Ramos (cell line): ENCODE measurements around the gene CEP55.
"Not testable (repeated sequence)": the region's sequence is repeated elsewhere in the genome, so short reads cannot be mapped to it uniquely, and the experiment has no call there.

Source experiments
- in situ Hi-C: fragments of 300-500 bp; cut with MboI; formaldehyde crosslinking; loops from one replicate; pipeline ENCODE4 v1.14.3; 2022; ENCODE audit warnings: low sequenced_read_pairs; ENCODE audit not compliant: unreplicated experiment

CEP55 gene

DNA sequence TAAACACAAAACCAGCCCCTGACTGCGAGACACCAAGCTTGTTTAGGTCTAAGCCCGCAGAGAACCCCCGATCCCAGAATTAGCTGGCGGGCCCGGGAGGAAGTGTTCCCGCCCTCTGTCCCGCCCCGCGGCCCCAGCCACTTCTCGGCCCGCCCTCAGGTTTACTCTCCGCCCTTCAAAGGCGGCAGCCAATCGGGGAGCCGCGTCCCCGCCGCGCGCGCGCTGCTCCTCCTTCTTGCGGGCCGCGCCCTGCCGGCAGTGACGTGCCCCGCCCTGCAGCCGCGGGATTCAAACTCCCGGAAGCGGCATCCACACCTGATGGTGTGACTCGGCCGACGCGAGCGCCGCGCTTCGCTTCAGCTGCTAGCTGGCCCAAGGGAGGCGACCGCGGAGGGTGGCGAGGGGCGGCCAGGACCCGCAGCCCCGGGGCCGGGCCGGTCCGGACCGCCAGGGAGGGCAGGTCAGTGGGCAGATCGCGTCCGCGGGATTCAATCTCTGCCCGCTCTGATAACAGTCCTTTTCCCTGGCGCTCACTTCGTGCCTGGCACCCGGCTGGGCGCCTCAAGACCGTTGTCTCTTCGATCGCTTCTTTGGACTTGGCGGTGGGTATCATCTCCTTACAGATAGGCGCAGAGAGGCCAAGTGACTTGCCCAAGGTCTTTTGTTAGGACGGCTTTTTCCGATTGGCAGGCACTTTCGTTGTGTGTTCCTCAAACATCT, at the start of gene CEP55:
Gene CEP55, plus strand, starts transcription at position 291 of the 720 bp plus-strand sequence. CDS start 3,440 bp downstream, outside the sequence.
- in situ Hi-C loops: no loop called here

DNA sequence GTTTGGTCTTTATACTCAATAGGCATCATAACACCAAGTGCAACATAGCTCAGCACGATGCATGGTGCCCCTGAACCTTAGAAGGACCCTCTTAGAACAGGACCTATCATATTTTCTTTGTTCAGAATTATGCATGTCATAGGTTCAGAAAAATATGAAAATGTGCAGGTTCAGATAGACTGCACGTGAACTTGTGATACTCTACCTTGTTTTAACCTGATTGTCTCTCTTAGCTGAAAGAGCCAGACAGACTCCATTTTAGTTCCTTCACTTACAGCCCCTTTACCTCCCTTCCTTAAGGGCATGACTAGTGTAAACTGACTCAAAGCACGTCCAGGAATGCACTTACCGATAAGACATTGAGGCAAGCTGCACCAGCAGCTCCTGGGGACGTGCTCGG, 49.4 kb upstream of the CEP55 start:
- in situ Hi-C loops: no loop called here

DNA sequence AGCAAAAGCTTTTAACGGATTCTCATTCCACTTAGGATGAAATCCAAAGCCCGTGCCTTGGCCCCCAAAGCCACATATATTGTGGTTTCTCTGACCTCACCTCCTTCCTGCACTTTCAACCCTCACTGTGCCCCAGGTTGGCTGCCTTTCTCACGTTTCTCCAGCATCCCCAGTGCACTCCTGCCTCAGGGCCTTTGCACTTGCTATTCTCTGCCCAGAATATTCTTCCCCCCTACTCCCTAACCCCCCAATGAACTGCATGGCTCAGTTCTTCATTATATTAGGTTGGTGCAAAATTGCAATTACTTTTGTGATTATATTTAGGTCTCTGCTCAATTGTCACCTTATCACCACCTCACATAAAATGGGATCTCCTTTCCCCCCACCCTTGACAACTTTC, 48.4 kb upstream of the CEP55 start:
- in situ Hi-C loops: no loop called here

DNA sequence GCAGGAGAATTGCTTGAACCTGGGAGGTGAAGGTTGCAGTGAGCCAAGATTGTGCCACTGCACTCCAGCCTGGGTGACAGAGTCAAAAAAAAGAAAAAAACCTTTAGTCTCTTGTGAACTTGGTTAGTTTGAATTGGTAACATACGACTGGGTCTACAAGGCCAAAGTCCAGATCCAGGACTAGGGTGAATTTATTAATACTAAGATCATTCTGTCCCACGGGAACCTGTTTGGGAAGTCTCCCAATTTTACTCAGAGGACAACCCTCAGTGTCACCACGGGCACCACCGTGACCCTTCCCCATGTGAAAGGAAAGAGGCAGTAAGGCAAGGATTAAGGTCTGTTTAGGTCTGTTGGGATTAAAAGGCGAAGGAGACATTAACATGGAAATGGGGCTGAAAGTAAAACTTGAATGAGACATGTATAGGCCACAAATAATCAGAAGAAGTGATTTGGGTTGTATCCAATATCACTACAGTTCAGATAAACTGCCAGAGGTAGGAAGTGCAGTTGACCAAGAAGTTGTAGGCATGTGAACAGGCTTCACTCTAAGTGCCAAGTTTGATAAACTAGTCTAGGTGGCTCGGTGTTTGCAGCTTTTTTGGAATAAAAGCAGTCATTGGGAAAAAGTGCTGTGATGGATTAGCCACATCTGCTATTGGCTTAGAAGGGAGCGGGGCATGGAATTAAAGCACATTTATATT, 45.0 kb upstream of the CEP55 start:
- in situ Hi-C loops: no loop called here

DNA sequence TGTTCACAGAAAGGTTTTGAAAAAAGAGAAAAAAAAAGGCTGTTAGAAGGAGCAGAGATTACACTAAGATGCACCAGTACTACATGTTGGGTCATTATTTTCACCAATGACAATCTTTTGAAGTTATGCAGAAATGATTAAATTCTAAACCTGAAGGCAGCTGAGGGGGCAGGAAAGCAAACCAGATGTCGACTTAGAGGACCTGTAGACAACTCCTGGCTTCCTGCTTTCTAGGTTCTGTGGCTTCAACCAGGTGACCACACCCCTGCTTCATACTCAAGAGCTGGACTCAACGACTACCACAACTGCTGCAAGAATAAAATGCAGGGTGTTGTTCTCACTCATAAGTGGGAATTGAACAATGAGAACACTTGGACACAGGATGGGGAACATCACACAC, 44.3 kb upstream of the CEP55 start:
- in situ Hi-C loops: no loop called here

DNA sequence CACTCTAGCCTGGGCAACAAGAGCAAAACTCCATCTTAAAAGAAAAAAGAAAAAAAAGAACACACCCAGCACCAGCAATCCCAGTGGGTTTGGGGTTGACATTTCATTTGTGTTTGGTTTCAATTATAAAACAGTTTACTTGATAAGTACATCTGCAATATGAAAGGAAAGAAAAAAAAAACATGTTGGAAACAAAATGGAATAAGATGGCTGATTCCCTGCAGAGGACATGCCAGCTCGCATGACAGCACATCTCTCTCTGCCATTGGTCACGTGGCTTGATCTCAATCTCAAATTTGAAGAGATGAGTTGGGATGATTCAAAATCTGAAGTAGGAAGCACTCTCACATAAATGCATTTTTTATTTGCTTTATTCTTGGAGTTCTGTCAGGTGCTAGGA, 42.3 kb upstream of the CEP55 start:
- in situ Hi-C loops: no loop called here

DNA sequence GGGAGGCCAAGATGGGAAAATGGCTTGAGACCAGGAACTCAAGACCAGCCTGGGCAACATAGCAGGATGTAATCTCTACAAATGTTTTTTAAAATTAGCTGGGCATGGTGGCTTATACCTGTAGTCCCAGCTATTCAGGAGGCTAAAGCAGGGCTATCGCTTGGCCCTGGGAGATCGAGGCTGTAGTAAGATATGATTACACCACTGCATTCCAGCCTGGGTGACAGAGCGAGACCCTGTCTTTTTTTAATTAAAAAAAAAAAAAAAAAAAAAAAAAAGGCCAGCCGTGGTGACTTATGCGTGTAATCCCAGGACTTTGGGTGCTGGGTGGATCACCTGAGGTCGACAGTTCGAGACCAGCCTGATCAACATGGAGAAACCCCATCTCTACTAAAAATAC, 41.7 kb upstream of the CEP55 start:
- in situ Hi-C loops: no loop called here

DNA sequence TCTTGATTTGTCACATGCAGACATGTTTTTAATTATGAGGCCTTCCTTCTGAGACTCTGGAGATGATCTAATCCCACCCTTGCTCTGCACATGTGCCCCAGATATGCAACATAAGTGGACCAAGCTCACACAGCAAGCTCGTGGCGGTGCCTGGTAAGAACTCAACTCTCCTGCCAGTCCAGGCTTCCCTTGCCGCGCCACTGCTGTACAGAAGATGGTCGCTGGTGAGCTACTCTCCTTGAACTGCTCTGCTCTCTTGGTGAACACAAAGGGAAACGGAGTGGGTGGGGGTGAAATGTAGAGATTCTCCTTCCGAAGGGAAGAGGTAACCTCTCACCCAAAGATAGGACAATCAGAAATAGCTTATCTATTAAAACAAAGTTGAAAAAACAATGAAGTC, 39.9 kb upstream of the CEP55 start:
- in situ Hi-C loops: no loop called here

DNA sequence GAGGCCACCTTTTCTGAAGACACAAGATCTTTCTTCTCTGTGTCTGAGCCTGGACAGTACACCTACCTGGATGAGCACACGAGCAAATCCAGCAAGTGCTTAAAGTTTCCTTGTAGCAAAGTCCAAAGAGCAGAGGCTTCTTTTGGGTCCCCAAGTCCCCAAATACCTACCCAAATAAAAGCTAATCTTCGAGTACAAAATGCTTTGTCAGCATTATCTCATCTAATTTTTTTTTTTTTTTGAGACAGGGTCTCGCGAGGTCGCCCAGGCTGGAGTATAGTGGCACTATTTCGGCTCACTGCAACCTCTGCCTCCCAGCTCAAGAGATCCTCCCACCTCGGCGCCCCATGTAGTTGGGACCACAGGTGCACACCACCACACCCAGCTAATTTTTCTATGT, 38.9 kb upstream of the CEP55 start:
- in situ Hi-C loops: no loop called here

DNA sequence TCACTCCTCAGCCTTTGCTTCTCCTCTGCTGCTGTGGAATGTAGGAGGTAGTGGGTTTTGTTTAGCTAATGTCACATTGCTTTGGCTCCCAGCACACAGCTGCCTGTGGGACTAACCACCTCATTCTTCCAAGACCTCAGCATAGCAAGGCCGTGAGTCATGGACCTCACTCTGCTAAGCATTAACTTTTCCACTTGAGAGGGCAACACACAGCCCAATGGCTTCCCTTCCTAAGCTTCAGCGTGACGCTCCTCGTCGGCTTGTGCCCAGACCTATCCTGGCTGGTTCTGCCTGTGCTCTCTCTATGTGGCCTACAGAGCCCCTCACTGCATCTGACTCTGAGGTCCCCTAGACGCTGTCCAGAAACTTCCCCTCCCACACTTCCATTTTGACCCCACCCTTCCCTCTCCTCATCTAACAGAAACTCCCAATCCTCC, 37.6 kb upstream of the CEP55 start:
- in situ Hi-C loops: no loop called here

DNA sequence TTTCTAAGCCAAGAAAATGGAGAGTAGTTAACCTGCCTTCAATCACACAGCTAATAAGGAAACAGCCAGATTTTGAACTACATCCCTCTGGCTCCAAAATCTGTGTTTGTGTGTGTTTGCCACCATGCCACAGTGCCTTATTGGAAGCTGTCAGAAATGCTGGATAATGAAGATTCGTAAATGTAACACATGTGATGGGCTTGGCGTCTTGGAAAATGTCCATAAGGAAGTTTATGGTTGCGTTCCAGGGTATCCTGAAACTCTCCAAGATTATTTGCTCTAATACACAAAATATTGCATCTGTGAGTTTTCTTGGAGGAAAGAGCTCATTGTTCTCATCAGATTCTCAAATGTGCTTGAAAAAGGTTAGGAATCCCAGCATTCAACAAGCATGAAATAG, 36.9 kb upstream of the CEP55 start:
- in situ Hi-C loops: no loop called here

DNA sequence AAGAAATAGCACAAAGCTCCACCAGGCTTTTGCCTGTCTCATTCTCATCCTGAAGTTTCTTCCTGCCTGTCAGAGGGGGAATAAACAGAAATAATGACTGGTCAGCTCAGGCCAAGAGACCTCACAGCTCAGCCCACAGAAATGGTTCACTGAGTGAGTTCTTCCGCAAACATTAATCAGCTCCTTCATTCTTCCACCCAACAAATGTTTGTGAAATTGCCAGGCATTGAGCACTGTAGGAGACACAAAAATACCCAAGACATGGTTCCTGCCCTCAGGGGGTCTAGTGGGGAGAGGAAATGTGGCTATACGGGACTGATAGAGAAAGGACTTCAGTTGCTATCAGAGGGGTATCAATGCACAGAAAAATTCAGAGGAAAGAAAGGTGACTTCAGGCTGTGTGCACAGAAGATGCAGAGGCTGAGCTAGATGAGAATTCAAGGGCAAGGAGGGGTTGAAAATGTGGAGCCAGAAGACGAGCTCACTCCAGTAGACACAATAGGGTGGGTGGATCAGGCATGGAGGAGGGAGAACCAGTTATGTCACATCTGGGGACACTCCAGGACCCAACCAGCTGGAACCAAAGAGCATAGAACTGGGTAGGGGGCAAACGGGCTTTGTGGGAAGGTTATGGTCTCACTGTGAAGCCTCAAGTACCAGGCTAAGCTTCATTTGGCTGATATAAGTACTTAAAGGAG, 35.2 kb upstream of the CEP55 start:
- in situ Hi-C loops: no loop called here

DNA sequence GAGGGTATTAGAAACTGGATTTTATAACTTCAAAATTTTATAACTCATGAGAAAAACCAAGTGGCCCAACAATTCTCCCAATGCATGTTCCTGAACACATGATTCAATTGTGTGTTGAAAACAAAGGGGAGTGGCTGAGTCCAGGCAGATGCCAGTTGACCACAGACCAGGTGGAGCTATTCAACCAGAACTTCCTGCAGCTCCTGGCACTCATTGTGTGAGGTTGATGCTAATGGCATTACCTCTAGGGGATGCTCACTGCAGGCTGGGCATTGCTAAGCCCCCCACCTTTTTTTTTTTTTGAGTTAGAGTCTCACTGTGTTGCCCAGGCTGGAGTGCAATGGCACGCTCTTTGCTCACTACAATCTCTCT, 34.6 kb upstream of the CEP55 start:
- in situ Hi-C loops: no loop called here

DNA sequence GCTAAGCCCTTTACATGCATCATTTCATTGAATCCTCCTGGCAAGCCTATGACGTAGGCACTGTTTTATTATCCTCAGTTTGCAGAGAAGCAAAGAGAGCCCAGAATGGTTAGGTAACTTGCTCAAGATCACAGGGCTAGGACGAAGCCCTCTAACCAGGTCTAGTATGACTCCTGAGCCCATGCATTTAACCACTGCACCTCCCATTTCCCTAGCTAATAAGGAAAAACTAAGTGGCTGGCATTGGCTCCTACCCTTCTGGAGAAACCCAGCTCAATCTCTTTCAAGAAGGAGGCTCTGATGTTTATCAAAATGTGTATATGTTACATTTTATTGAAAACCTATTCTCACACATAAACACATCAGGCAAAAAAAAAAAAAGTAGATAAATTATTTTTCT, 34.0 kb upstream of the CEP55 start:
- in situ Hi-C loops: no loop called here

DNA sequence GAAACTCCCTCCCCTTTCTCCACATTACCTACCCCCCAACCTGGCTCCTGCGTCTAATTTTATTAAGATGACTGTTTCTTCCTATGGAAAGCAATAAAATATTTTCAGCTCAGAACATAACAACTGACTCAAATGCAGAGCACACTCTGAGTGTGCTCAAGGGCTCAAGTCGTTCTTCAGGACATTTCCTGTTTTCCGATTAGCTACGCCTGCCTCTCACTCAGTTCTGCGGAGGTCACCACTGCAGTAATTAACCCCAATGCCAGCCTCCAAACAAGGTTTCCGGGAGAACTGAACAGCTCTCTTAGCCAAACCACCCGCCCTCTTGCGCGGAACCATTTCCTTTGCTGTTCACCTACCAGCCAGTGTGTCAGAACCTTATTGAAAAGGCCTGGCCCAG, 33.5 kb upstream of the CEP55 start:
- in situ Hi-C loops: no loop called here

DNA sequence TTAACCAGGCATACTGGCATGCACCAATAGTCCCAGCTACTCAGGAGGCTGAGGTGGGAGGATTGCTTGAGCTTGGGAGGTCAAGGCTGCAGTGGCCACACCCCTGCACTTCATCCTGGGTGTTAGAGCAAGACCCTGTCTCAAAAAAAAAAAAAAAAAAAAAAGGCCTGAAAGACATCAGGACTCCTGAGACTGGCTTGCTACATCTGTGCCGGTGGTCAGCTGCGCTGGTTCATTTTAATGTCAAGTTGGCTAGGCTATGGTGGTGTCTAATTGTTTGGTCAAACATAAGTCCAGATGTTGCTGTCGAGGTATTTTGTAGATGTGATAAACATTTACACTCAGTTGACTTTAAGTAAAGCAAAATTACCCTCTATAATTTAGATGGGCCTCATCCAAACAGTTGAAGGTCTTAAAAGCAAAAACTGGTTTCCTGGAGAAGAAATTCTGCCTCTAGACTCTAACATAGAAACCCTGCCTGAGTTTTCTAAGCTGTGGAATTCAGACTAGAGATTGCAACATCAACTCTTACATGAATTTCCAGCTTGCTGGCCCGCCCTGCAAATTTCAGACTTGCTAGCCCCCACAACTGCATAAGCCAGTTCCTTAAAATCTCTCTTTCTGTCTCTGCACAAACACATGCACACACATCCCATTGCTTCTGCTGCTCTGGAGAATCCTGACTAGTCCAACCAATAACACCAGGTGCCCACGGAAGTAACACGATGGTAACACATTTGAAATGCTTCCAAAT, 32.5 kb upstream of the CEP55 start:
- in situ Hi-C loops: no loop called here

DNA sequence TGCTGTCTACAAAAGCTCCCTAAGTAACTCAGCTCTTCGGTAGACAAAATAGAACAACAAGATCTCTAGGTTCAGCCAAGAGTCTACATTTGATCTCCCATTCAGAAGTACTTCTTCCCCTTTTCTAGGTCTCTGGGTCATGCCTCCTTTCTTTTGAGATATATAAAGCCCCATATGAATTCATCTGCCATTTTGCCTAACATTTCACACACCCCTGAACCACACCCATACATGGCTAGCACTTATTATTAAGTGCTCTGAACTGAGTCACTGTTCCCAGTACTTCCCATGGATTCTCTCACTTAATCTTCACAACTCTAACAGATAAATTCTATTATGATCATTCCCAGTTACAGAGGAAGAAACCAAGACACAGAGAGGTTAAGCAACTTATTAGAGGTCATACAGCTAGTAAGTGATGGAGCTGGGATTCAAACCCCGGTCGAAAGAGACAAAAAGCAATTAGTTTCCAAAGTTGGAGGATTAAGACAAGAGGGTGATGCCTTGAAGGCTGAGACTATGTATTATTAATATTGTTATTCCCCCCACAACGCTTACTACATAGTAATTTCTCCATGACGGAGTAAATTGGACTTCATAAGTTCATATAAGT, 31.5 kb upstream of the CEP55 start:
- in situ Hi-C loops: no loop called here

DNA sequence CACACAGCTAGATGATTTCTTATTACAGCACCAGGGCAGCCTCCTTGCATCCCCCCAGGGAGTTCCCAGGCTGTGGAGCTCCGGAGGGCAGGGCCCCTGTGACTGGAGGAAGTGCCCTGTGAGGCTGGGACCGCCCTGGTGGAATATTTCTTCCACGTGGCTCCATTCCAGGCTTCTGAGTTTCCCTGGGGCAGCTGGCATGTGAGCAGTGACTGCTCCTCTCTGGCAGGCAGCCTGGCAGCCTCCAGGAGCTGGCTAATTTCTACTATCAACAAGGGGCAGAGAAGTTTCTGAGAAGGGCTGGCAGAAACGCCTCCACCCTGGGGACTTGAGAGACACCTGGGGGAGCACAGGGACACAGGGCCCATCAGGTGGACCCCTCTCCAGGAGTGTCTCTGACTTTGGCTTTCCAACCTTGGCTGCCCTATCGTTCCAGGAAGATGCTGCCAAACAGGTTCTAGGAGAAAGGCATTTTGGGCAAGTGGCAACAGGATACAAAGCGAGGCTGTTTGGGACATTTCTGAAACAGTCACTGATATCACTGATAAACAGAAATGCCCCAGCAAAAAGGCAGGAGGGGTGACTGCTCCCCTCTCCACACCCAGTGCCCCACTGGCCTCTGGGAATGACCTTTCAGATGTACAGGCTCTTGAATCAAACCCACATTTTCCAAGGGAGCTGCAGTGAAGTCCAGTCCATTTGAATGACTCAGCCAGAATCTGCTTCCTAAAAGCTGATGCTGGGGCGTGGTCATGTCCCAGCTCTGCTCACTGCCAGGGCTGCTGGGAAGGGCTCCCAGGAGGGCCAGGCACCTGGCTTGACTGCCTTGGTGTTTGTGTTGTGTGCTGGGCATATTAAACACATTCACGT, 30.4 kb upstream of the CEP55 start:
- in situ Hi-C loops: no loop called here

DNA sequence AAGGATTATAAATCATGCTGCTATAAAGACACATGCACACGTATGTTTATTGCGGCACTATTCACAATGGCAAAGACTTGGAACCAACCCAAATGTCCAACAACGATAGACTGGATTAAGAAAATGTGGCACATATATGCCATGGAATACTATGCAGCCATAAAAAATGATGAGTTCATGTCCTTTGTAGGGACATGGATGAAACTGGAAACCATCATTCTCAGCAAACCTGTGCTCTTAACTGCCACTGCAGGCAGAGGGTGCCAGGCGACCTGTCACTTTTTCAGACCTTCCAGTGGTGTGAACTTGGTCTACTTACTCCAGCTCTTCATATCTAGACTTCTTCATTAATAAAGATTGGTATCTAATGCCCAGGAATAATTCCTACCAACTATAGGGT, 28.8 kb upstream of the CEP55 start:
- in situ Hi-C loops: not testable (repeated sequence)
